Stimulated activated naive CD8-positive, alpha-beta T cell treated with anti-CD3 and anti-CD28 coated beads, Interleukin-15, Interleukin-2, amounts not matched to agents 100 ng/mL and 50 ng/mL, for 24 hours (primary cell): ENCODE measurements around the gene SLX1B.
"Not testable (repeated sequence)": the region's sequence is repeated elsewhere in the genome, so short reads cannot be mapped to it uniquely, and the experiment has no call there.

Source experiments
- H3K27ac Mint-ChIP-seq: one replicate; pipeline ENCODE4 v1.8.0; 2021; ENCODE audit warnings: mild to moderate bottlenecking, mixed read lengths
- H3K27me3 Mint-ChIP-seq: one replicate; pipeline ENCODE4 v1.8.0; 2021; ENCODE audit warnings: mixed read lengths
- H3K36me3 Mint-ChIP-seq: one replicate; pipeline ENCODE4 v1.8.0; 2021; ENCODE audit warnings: low read depth, mixed read lengths
- H3K4me1 Mint-ChIP-seq: one replicate; pipeline ENCODE4 v1.8.0; 2021; ENCODE audit warnings: low read depth, mixed read lengths
- H3K4me3 Mint-ChIP-seq: one replicate; pipeline ENCODE4 v1.8.0; 2021; ENCODE audit warnings: mild to moderate bottlenecking, mixed read lengths
- H3K9me3 Mint-ChIP-seq: one replicate; pipeline ENCODE4 v1.8.0; 2021; ENCODE audit warnings: mixed read lengths

Gene SLX1B

DNA sequence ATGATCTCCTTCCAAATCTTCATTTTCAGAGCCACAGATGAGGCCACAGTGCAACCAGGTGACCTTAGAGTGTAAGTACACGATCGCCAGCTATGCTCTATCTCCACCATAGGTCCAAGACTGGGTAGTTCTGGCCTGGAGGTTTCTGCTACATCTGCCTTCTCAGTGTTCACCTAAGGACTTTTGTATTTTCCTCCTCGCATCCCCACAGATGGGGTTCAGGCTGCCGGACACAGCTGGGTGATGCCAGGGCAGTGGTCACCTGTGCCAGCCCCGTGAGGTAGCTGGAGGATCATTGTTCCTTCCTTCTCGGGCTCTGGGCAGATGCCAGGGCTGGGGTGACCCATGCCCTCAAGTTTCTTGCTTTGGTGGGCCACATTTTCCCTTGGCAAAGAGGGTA, 52.0 kb downstream of the SLX1B start, which contains the start of gene NPIPB12:
TSS of gene NPIPB12 (minus strand) at position 101 of the 400 bp plus-strand sequence.
- H3K4me1 Mint-ChIP-seq, H3K36me3 Mint-ChIP-seq, H3K9me3 Mint-ChIP-seq, H3K4me3 Mint-ChIP-seq, H3K27ac Mint-ChIP-seq, H3K27me3 Mint-ChIP-seq: not testable (repeated sequence)
